ENCODE measurements around the gene MGRN1.

The MGRN1 gene

GRCh38 chr16:4668313-4668960 is 43.8 kb downstream of the MGRN1 start:
- Histone ChIP-seq H3K27me3 (ENCODE audit: insufficient read depth, insufficient read length) (no peaks in the 10 kb centered on the region), H3K9me3 (ENCODE audit: insufficient read depth, low read length) (no peaks in the 10 kb centered on the region), H3K4me3 (ENCODE audit: insufficient read length, low read depth) (no peak overlapping the region), H3K4me1 (ENCODE audit: insufficient read depth, insufficient read length) (peaks cover 9% of the 10 kb centered on the region), H3K36me3 (ENCODE audit: insufficient read depth, insufficient read length, low read length) (peaks cover 85% of the 10 kb centered on the region), H3K9ac (ENCODE audit: insufficient read length, low read depth) (no peak overlapping the region)
- TF ChIP-seq SUZ12 (IDR thresholded peaks at IDR 0.05; ENCODE audit: extremely low read depth, insufficient read depth, insufficient read length) = no peak
- no peak for TF ChIP-seq ZNF274 (IDR thresholded peaks at IDR 0.05; ENCODE audit: low read depth, low read length)
- TF ChIP-seq YY1 (IDR thresholded peaks at IDR 0.05; ENCODE audit: insufficient read depth, insufficient read length) = no peak
- DNase-seq (ENCODE audit: low read depth, low spot score) = no peak

- peak overlapping the region; percentile 61 for H3K9ac ChIP-seq (ENCODE audit: insufficient read length, low read depth)
- no peaks in the 10 kb centered on the region for H3K9me3 ChIP-seq (ENCODE audit: insufficient read depth, low read length)
- H3K27me3 ChIP-seq (ENCODE audit: insufficient read depth, insufficient read length) = no peaks in the 10 kb centered on the region
- no peak overlapping the region for H3K4me3 ChIP-seq (ENCODE audit: insufficient read length, low read depth)
- peaks cover 14% of the 10 kb centered on the region for H3K4me1 ChIP-seq (ENCODE audit: insufficient read depth, insufficient read length)
- TF ChIP-seq SUZ12 (IDR thresholded peaks at IDR 0.05; ENCODE audit: extremely low read depth, insufficient read depth, insufficient read length) (no peak), ZNF274 (IDR thresholded peaks at IDR 0.05; ENCODE audit: low read depth, low read length) (no peak), YY1 (IDR thresholded peaks at IDR 0.05; ENCODE audit: insufficient read depth, insufficient read length) (no peak)
- H3K36me3 ChIP-seq (ENCODE audit: insufficient read depth, insufficient read length, low read length) = peaks cover 64% of the 10 kb centered on the region
- no peak for DNase-seq (ENCODE audit: low read depth, low spot score)
Observed at GRCh38 chr16:4673387-4674046, 48.9 kb downstream of the MGRN1 start.

GRCh38 chr16:4674926-4675530 is 50.4 kb downstream of the MGRN1 start:
- H3K9me3 ChIP-seq (ENCODE audit: insufficient read depth, low read length) = no peaks in the 10 kb centered on the region
- H3K9ac ChIP-seq (ENCODE audit: insufficient read length, low read depth) = no peak overlapping the region
- H3K4me3 ChIP-seq (ENCODE audit: insufficient read length, low read depth) = no peak overlapping the region
- no peaks in the 10 kb centered on the region for H3K27me3 ChIP-seq (ENCODE audit: insufficient read depth, insufficient read length)
- no peak for TF ChIP-seq ZNF274 (IDR thresholded peaks at IDR 0.05; ENCODE audit: low read depth, low read length)
- no peak for TF ChIP-seq YY1 (IDR thresholded peaks at IDR 0.05; ENCODE audit: insufficient read depth, insufficient read length)
- TF ChIP-seq SUZ12 (IDR thresholded peaks at IDR 0.05; ENCODE audit: extremely low read depth, insufficient read depth, insufficient read length) = no peak
- DNase-seq (ENCODE audit: low read depth, low spot score) = no peak
- H3K4me1 ChIP-seq (ENCODE audit: insufficient read depth, insufficient read length) = peaks cover 17% of the 10 kb centered on the region
- H3K36me3 ChIP-seq (ENCODE audit: insufficient read depth, insufficient read length, low read length) = peaks cover 62% of the 10 kb centered on the region

- no peak for TF ChIP-seq ZNF274 (IDR thresholded peaks at IDR 0.05; ENCODE audit: low read depth, low read length)
- no peak for TF ChIP-seq YY1 (IDR thresholded peaks at IDR 0.05; ENCODE audit: insufficient read depth, insufficient read length)
- no peak for TF ChIP-seq SUZ12 (IDR thresholded peaks at IDR 0.05; ENCODE audit: extremely low read depth, insufficient read depth, insufficient read length)
- Histone ChIP-seq H3K4me1 (ENCODE audit: insufficient read depth, insufficient read length) (peaks cover 17% of the 10 kb centered on the region), H3K4me3 (ENCODE audit: insufficient read length, low read depth) (no peak overlapping the region), H3K9ac (ENCODE audit: insufficient read length, low read depth) (peak overlapping the region; percentile 34), H3K36me3 (ENCODE audit: insufficient read depth, insufficient read length, low read length) (peaks cover 61% of the 10 kb centered on the region), H3K27me3 (ENCODE audit: insufficient read depth, insufficient read length) (no peaks in the 10 kb centered on the region), H3K9me3 (ENCODE audit: insufficient read depth, low read length) (no peaks in the 10 kb centered on the region)
- DNase-seq (ENCODE audit: low read depth, low spot score) = no peak
Observed at GRCh38 chr16:4675864-4676786, 51.5 kb downstream of the MGRN1 start.

- Histone ChIP-seq H3K9ac (ENCODE audit: insufficient read length, low read depth) (peak overlapping the region; percentile 34), H3K9me3 (ENCODE audit: insufficient read depth, low read length) (no peaks in the 10 kb centered on the region), H3K4me3 (ENCODE audit: insufficient read length, low read depth) (no peak overlapping the region), H3K4me1 (ENCODE audit: insufficient read depth, insufficient read length) (peaks cover 17% of the 10 kb centered on the region), H3K36me3 (ENCODE audit: insufficient read depth, insufficient read length, low read length) (peaks cover 61% of the 10 kb centered on the region), H3K27me3 (ENCODE audit: insufficient read depth, insufficient read length) (no peaks in the 10 kb centered on the region)
- no peak for DNase-seq (ENCODE audit: low read depth, low spot score)
- TF ChIP-seq YY1 (IDR thresholded peaks at IDR 0.05; ENCODE audit: insufficient read depth, insufficient read length) = no peak
- TF ChIP-seq ZNF274 (IDR thresholded peaks at IDR 0.05; ENCODE audit: low read depth, low read length) = no peak
- TF ChIP-seq SUZ12 (IDR thresholded peaks at IDR 0.05; ENCODE audit: extremely low read depth, insufficient read depth, insufficient read length) = no peak
Observed at GRCh38 chr16:4676831-4677230, 52.2 kb downstream of the MGRN1 start.

GRCh38 chr16:4677390-4677789 is 52.8 kb downstream of the MGRN1 start:
- Histone ChIP-seq H3K36me3 (ENCODE audit: insufficient read depth, insufficient read length, low read length) (peaks cover 64% of the 10 kb centered on the region), H3K9ac (ENCODE audit: insufficient read length, low read depth) (no peak overlapping the region), H3K4me3 (ENCODE audit: insufficient read length, low read depth) (no peak overlapping the region), H3K4me1 (ENCODE audit: insufficient read depth, insufficient read length) (peaks cover 17% of the 10 kb centered on the region), H3K27me3 (ENCODE audit: insufficient read depth, insufficient read length) (no peaks in the 10 kb centered on the region), H3K9me3 (ENCODE audit: insufficient read depth, low read length) (no peaks in the 10 kb centered on the region)
- TF ChIP-seq YY1 (IDR thresholded peaks at IDR 0.05; ENCODE audit: insufficient read depth, insufficient read length) (no peak), ZNF274 (IDR thresholded peaks at IDR 0.05; ENCODE audit: low read depth, low read length) (no peak), SUZ12 (IDR thresholded peaks at IDR 0.05; ENCODE audit: extremely low read depth, insufficient read depth, insufficient read length) (no peak)
- DNase-seq (ENCODE audit: low read depth, low spot score) = no peak

Measured in NT2/D1 (cell line).